ENCODE measurements around the gene VPS37D. TPM values are rescaled to one million over a fixed set of nuclear protein-coding genes. Genes with fewer than 3 reads are reported as not detected.

Gene VPS37D
- total RNA-seq, 2 experiments from 2014 or later = 0.13 to 0.23 TPM

DNA sequence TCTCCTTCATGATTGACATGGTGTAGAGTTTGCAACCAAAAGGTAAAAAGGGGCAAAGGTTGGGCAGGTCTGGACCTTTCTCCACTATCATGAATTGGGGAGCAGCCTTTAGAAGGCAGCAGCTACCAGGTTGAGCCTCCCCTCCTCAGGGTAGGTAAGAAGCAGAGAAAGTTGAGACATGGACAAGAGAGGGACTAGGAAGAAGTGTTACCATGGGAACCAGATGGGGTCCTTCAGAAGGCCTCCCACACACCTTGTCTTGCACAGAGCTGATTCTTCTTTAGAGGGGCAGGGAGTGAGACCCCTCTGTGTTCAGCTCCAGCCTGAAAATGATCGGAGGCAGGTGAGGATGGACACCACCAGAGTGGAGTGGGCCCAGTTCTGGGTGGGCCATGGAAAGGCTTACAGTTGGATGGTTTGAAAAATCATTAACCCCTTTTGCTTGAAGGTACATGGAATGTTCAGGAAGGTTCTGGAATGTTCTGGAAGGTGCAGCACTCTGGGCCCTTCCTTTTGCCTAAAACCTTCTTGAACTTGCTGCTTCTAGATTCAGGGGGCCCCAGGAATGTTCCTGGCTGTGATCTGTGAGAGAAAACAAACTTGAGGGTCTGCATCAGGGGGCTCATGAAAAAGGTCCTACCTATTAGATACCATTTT is 7.0 kb downstream of the VPS37D start:
- POLR2A ChIA-PET = no interaction called here
- CTCF ChIA-PET = interaction anchor here (0.8 kb wide), 1 partner anchor 60 kb away, joined by 3 read pairs; no protein-coding TSS in a partner anchor

DNA sequence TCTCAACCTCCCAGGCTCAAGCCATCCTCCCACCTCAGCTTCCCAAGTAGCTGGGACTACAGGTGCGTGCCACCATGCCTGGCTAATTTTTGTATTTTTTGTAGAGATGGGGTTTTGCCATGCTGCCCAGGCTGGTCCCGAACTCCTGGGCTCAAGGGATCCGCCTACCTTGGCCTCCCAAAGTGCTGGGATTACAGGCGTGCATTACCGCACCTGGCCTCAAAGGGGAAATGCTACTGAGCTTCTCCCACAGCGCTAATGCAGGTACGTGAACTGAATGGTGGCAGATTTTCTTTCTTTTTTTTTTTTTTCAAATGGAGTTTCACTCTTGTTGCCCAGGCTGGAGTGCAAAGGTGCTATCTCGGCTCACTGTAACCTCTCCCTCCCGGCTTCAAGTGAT is 8.4 kb downstream of the VPS37D start:
- POLR2A ChIA-PET = interaction anchor here (0.7 kb wide), 1 partner anchor 41 kb away, joined by 4 read pairs; no protein-coding TSS in a partner anchor
- CTCF ChIA-PET = interaction anchor here (0.6 to 1.0 kb wide), 3 partner anchors 11 to 70 kb away, joined by 3 to 4 read pairs (median 4); no protein-coding TSS in a partner anchor

- POLR2A ChIA-PET = no interaction called here
- CTCF ChIA-PET = interaction anchor here (0.6 to 0.7 kb wide), 2 partner anchors 11 to 14 kb away, joined by 3 read pairs; partner anchors contain the start of gene VPS37D
These were observed 11.2 kb downstream of the VPS37D start for GRCh38 chr7:73678862-73679261.

DNA sequence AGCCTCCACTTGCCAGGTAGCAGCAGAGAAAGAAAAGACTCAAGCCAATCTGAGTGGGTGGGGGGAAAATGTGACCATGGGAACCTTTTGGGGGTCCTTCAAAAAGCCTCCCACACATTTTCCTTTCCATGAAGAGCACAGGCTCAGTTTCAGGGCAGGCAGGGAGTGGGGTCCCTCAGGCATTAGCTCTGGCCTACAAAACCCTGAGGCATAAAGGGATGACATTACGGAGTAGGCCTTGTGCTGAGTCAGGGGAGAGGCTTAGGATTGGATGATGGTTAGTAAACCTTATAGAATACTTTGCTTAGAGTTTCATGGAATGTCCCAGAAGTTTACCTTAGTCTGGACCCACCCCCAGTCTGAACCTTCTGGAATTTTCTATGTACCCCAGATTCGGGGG is 12.1 kb downstream of the VPS37D start:
- CTCF ChIA-PET = no interaction called here
- POLR2A ChIA-PET = no interaction called here

DNA sequence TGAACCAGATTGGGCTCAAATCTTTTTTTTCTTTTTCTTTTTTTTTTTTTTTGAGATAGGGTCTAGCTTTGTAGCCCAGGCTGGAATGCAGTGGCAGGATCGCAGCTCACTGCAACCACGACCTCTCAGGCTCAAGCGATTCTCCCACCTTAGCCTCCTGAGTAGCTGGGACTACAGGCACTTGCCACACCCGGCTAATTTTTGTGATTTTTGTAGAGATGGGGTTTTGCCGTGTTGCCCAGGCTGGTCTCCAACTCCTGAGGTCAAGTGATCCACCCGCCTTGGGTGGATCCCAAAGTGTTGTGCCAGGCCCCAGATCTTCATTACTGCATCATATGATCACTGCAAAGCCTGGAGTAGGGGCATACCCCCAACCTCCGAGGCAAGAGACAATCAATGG is 12.9 kb downstream of the VPS37D start:
- ChIA-PET POLR2A (no interaction called here), CTCF (no interaction called here)

- CTCF ChIA-PET = no interaction called here
- POLR2A ChIA-PET = no interaction called here
These were observed 13.4 kb downstream of the VPS37D start for GRCh38 chr7:73681031-73681430.

- POLR2A ChIA-PET = no interaction called here
- CTCF ChIA-PET = no interaction called here
These were observed 15.1 kb downstream of the VPS37D start for GRCh38 chr7:73682745-73683055.

DNA sequence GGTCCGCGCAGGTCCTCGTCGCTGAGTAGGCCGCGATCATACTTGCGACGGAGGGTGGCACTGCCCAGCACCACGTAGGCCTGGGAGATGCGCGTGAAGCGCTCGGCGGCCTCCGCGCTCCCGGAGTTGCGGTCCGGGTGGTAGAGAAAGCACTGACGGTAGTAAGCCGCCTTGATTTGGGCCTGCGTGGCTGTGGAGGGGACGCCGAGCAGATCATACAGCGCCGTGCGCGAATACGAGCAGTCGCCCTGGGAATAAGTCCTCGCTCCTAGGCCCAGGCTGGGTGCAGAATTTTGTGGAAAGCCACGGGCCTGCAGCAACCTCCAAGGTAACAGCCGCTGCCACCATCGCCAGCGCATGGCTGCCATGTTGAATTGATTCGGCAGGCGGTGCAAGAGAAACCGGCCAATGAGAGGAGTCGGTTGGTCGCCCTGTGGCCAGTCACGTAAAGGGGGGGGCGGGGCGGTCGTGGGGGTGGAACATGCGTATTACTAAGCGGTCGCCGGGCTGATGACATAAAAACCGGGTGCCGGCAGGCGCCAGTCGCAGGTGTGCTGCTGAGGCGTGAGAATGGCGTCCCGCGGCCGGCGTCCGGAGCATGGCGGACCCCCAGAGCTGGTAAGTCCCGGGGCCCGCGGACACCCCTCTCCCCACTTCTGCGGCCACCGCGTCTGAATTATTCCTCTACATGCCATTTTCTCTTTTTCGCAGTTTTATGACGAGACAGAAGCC is 15.6 kb downstream of the VPS37D start, which contains the start of the genes BUD23 and DNAJC30:
Gene BUD23, plus strand, starts transcription at position 542 of the 732 bp plus-strand sequence. Its CDS starts 29 bp downstream, at position 571.
Gene DNAJC30, minus strand, starts transcription at position 398 of the 732 bp plus-strand sequence. Its CDS starts 30 bp downstream, at position 368.
- CTCF ChIA-PET = interaction anchor here (0.5 to 1.2 kb wide), 2 partner anchors 51 to 174 kb away, joined by 3 read pairs; no protein-coding TSS in a partner anchor

GRCh38 chr7:73683788-73684693 is 16.4 kb downstream of the VPS37D start:
- POLR2A ChIA-PET = interaction anchor here (0.8 kb wide), 1 partner anchor 13 kb away, joined by 3 read pairs; no protein-coding TSS in a partner anchor
- CTCF ChIA-PET = interaction anchor here (1.2 kb wide), 1 partner anchor 50 kb away, joined by 3 read pairs; no protein-coding TSS in a partner anchor

More for the DNA sequence above, 15.6 kb downstream of the VPS37D start, which contains the start of the genes BUD23 and DNAJC30:
- POLR2A ChIA-PET = interaction anchor here (0.8 kb wide), 1 partner anchor 14 kb away, joined by 3 read pairs; no protein-coding TSS in a partner anchor

DNA sequence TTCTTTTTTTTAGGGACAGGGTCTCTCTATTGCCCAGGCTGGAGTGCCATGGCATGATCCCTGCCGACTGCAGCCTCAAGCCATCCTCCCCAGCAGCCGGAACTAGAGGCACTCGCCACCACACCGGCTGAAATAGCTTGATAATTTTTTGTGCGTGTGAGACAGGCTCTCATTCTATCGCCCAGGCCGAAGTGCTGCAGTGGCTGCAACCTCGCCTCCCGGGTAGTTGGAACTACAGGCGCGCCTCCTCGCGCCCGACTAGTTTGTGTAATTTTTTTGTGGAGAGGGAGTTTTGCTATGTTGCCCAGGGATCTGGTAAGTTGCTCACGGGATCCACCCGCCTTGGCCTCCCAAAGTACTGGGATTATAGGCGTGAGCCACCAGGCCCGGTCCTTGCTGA is 17.7 kb downstream of the VPS37D start:
- ChIA-PET POLR2A (no interaction called here), CTCF (no interaction called here)

DNA sequence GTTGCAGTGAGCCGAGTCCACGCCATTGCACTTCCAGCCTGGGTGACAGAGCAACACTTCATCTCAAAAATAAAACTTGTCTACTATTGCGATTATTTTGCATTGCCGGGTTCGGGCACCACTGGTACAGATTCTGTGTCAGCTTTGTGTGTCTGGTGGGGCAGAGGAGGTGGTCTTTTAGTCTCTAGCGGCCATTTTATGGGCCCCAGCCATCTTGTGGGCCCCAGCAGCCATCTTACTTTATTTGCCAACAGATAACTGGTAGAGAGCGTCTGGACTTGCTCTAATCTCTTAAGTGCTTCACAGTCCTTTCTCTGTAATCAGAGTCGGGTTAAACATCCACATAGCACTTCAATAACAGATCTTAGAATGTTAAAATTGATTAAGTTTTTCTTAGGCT is 20.7 kb downstream of the VPS37D start:
- POLR2A ChIA-PET = no interaction called here
- CTCF ChIA-PET = interaction anchor here (0.7 kb wide), 1 partner anchor 35 kb away, joined by 3 read pairs; no protein-coding TSS in a partner anchor

GRCh38 chr7:73690646-73691045 is 23.0 kb downstream of the VPS37D start:
- CTCF ChIA-PET = no interaction called here
- POLR2A ChIA-PET = interaction anchor here (0.6 kb wide), 1 partner anchor 38 kb away, joined by 4 read pairs; no protein-coding TSS in a partner anchor

GRCh38 chr7:73696372-73696771 is 28.7 kb downstream of the VPS37D start:
- POLR2A ChIA-PET = interaction anchor here (1.5 kb wide), 1 partner anchor 13 kb away, joined by 3 read pairs; no protein-coding TSS in a partner anchor
- CTCF ChIA-PET = no interaction called here

DNA sequence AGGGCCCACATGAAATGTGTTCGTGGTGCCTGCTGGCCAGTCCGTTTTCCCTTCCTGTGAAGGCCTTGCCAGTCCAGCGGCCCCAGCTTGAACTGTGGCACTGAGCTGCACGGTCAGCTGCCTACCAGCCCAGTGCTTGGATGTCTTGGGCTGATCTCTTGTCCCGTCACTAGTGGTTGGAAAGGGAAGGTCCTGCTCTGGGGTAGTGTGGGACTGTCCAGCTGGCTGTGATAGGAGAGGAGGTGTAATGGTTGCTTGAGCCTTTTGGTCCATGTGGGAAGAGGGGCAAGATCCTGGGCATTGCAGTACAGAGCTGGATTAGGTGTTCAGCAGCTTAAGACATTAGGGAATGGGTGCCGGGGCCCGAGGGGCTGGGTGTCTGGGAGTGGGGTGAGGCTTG is 30.8 kb downstream of the VPS37D start:
- ChIA-PET POLR2A (interaction anchor here (0.5 to 0.7 kb wide), 2 partner anchors 35 to 220 kb away, joined by 3 to 8 read pairs; no protein-coding TSS in a partner anchor), CTCF (no interaction called here)

DNA sequence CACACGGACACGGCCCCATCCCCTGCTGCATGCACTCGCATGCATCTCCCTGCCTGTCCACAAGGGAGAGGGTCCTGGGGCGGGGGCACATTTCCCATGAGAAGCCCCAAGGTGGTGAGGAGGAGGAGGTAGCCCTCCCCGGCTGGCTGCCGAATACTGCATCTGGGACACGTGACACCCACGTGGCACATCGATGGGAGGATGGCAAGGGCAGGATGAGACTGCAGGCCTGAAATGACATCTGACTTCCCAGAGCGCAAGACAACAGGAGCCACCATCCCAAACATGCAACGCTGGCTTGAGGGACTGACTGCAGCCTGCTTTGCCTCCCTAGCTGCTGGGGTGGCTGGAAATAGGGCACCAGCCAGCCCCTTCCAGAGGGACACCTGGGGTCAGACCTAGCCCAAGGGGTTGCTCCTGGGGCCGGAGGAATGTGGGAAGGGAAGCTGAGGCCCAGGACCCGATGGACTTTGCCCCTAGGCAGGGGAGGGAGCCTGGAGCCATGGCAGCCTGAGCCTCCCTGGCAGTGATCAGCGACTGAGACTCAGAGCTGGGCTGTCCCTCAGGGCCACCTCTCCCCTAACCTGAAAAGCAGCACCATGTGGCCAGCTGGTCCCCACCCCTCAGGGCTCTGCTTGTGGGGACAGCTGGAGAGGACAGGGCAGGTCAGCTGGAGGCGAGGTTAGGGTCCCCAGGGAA is 31.9 kb downstream of the VPS37D start:
- ChIA-PET POLR2A (no interaction called here), CTCF (no interaction called here)

- POLR2A ChIA-PET = no interaction called here
- CTCF ChIA-PET = interaction anchor here (1.5 kb wide), 1 partner anchor 10 kb away, joined by 6 read pairs; no protein-coding TSS in a partner anchor
These were observed 32.4 kb downstream of the VPS37D start for GRCh38 chr7:73700069-73700423.

DNA sequence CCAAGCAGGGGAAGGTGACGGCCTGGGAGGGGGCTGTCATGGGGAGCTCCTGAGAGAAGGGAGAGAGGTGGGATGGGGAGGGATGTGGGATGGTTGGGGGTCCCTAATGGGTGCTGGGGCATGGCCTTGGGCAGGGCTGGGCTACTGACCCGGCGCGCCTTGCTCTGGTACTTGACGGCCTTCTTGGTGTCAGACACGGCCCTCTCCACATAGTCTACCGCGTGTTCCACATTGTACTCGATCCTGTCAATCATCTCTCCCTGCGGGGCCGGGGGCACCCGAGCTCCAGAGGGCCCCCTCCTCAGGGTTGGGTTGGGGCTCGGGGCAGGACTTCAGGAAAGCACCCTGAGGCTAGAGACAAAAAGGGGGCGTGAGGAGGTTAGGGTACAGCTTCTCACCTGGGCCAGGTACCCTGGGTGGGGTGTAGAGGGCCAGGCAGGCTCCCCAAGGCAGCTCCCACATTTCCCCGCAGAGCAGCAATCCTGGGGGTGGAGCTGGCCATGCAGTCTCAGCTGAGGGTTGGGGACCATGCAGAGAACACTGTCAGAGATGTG is 33.0 kb downstream of the VPS37D start:
- POLR2A ChIA-PET = no interaction called here
- CTCF ChIA-PET = interaction anchor here (0.6 to 1.5 kb wide), 7 partner anchors 9 to 138 kb away, joined by 3 to 7 read pairs (median 5); no protein-coding TSS in a partner anchor

DNA sequence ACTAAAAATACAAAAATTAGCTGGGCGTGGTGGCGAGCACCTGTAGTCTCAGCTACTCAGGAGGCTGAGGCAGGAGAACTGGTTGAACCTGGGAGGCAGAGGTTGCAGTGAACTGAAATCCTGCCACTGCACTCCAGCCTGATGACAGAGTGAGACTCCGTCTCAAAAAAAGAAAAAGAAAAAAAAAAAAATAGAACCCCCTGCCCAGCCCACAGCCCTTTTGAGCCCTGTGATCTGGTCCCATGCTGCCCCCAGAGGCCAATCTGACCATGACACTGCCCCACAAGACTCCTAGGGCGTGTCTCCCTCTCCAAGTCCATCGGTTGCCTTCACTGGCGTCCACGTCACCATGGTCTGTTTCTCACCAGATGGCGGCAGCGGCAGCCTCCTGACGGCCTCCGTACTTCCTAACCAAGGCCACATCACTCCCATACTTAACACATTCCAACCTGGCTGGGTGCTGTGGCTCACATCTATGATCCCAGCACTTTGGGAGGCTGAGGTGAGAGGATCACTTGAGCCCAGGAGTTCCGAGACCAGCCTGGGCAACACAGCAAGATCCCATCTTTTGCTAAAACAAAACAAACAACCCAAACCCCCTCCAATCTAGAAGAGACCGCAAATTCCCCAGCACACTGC is 33.8 kb downstream of the VPS37D start:
- ChIA-PET CTCF (interaction anchor here (0.6 to 1.5 kb wide), 6 partner anchors 8 to 138 kb away, joined by 3 to 7 read pairs (median 4); no protein-coding TSS in a partner anchor), POLR2A (no interaction called here)

Measured in activated CD8-positive, alpha-beta memory T cell treated with anti-CD3 and anti-CD28 coated beads for 36 hours (primary cell).